Measurements from ENCODE around the gene SPAG4. TPM values are rescaled to one million over a fixed set of nuclear protein-coding genes. Genes with fewer than 3 reads are reported as not detected.

SPAG4 gene
- total and polyA plus RNA-seq, 10 of the 15 experiments (the other 5 are each of a cell fraction or from before 2014, with no cell fraction given), result 0.90 to 12.5 (median 2.4) TPM

DNA sequence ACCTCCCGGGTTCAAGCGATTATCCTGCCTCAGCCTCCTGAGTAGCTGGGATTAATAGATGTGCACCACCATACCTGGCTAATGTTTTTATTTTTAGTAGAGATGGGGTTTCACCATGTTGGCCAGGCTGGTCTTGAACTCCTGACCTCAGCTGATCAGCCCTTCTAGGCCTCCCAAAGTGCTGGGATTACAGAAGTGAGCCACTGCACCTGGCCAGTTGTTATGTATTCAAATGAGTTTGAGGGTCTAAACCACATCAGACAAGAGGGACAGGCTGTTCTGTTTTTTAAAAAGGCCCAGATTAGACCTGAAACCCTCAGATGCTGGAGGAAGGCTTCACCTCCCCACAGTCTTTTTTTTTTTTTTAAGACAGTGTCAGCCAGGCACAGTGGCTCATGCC lies 4.1 kb upstream of the SPAG4 start (continued):
- TF ChIP-seq MLLT1 (IDR thresholded peaks at IDR 0.05) (0 out of 2 replicates have a peak, but pooled peaks have one; percentile 12), CBFB (IDR thresholded peaks at IDR 0.05; ENCODE audit: low read depth) (peak; percentile 72; the same call in 1 of the 2 replicates)

- BruUV-seq (replicated peaks), result no TSS peak
- ChIA-PET CTCF (interaction anchor here (0.6 to 1.7 kb wide), 15 partner anchors 12 to 337 kb away, joined by 3 to 7 read pairs (median 3); partner anchors contain the start of gene SCAND1), RAD21 (ENCODE audit: unreplicated experiment) (interaction anchor here (0.6 to 3.1 kb wide), 9 partner anchors 12 to 714 kb away, joined by 3 to 29 read pairs (median 4); partner anchors contain the start of genes CPNE1, RBM12, RBM39 and SCAND1), POLR2A (interaction anchor here (0.6 to 5.0 kb wide), 6 partner anchors 42 to 849 kb away, joined by 3 to 24 read pairs (median 4); partner anchors contain the start of genes CPNE1, RBM12 and RBM39), SMC1A (ENCODE audit: uncharacterized antibody, unreplicated experiment) (interaction anchor here (0.8 to 2.2 kb wide), 8 partner anchors 12 to 337 kb away, joined by 3 to 10 read pairs (median 4); partner anchors contain the start of genes ERGIC3, RBM39 and SCAND1)
- FAIRE-seq (no peak), DNase-seq (ENCODE audit: low read depth, low spot score) (peak; percentile 98), ATAC-seq (peak; percentile 37)
- peak overlapping the region; percentile 93 for H2AFZ ChIP-seq (ENCODE audit: control insufficient read depth, low read depth, low read length)
- H3K9ac ChIP-seq (ENCODE audit: control insufficient read depth, insufficient read depth, low read length), result peak overlapping the region; percentile 72
- no peaks in the 10 kb centered on the region for H4K20me1 ChIP-seq (ENCODE audit: control insufficient read depth, insufficient read depth)
- in situ Hi-C loops (cut with MboI), result no loop called here
- H3K4me3 ChIP-seq, result peak overlapping the region; percentile 99
- 2% methylated on average over 53 of the region's 57 CpGs for WGBS (ENCODE audit: insufficient coverage, insufficient replicate concordance, low lambda C conversion rate, missing lambda C conversion rate)
- H3K4me1 ChIP-seq (ENCODE audit: control insufficient read depth, insufficient read depth, low read length), result peaks cover 37% of the 10 kb centered on the region
- H3K79me2 ChIP-seq (ENCODE audit: control insufficient read depth, insufficient read depth, low read length), result no peaks in the 10 kb centered on the region; the same call in none of the 2 replicates
- intact Hi-C loops (cut with micrococcal nuclease; ENCODE audit: unreplicated experiment), result loop anchor here (1.0 to 10.0 kb wide), 3 partner anchors 74 to 338 kb away; partner anchors contain the start of genes ERGIC3 and SCAND1
- H3K36me3 ChIP-seq (ENCODE audit: control insufficient read depth in 2 of 2, insufficient read depth in 2 of 2, low read length in 1 of 2), result peaks cover 0 to 1% of the 10 kb centered on the region in 2 experiments; a peak in 1 of 4 replicates
- no peaks in the 10 kb centered on the region for H3K27me3 ChIP-seq (replicated peaks in 1 of 2; ENCODE audit: control insufficient read depth in 2 of 2, insufficient read depth in 2 of 2, low read length in 1 of 2)
- peak overlapping the region; percentile 68 for H3K27ac ChIP-seq (ENCODE audit: control insufficient read depth, insufficient read depth)
- H3K9me3 ChIP-seq (replicated peaks; ENCODE audit: control insufficient read depth, insufficient read depth, low read length), result no peaks in the 10 kb centered on the region; the same call in 2 of the 3 replicates
- peak overlapping the region; percentile 95 for H3K4me2 ChIP-seq (ENCODE audit: control insufficient read depth, insufficient read depth)
- TF ChIP-seq PML (IDR thresholded peaks at IDR 0.05; ENCODE audit: low read length) (no peak), BCL11A (IDR thresholded peaks at IDR 0.05; ENCODE audit: low read depth, low read length) (no peak), SIX5 (IDR thresholded peaks at IDR 0.05; ENCODE audit: low read depth, low read length, severe bottlenecking) (no peak), NBN (IDR thresholded peaks at IDR 0.05) (peak; percentile 94), SPI1 (IDR thresholded peaks at IDR 0.05; ENCODE audit: borderline replicate concordance, insufficient read depth, low read depth, low read length) (no peak), HDAC6 (IDR thresholded peaks at IDR 0.05; ENCODE audit: unreplicated experiment) (no peak), SIN3A (IDR thresholded peaks at IDR 0.05; ENCODE audit: low read depth, low read length) (peak; percentile 34; the same call in 1 of the 2 replicates), CHD1 (IDR thresholded peaks at IDR 0.05; ENCODE audit: low read depth, low read length) (no peak), POLR2AphosphoS5 (IDR thresholded peaks at IDR 0.05; ENCODE audit: low read length) (peak; percentile 34; the same call in 1 of the 2 replicates), RAD51 (IDR thresholded peaks at IDR 0.05) (no peak), MXI1 (IDR thresholded peaks at IDR 0.05; ENCODE audit: low read depth, low read length) (no peak), HCFC1 (IDR thresholded peaks at IDR 0.05; ENCODE audit: low read length) (no peak), STAT1 (conservative IDR thresholded peaks at IDR 0.05) (no peak)
- TF ChIP-seq, protein P1, sequence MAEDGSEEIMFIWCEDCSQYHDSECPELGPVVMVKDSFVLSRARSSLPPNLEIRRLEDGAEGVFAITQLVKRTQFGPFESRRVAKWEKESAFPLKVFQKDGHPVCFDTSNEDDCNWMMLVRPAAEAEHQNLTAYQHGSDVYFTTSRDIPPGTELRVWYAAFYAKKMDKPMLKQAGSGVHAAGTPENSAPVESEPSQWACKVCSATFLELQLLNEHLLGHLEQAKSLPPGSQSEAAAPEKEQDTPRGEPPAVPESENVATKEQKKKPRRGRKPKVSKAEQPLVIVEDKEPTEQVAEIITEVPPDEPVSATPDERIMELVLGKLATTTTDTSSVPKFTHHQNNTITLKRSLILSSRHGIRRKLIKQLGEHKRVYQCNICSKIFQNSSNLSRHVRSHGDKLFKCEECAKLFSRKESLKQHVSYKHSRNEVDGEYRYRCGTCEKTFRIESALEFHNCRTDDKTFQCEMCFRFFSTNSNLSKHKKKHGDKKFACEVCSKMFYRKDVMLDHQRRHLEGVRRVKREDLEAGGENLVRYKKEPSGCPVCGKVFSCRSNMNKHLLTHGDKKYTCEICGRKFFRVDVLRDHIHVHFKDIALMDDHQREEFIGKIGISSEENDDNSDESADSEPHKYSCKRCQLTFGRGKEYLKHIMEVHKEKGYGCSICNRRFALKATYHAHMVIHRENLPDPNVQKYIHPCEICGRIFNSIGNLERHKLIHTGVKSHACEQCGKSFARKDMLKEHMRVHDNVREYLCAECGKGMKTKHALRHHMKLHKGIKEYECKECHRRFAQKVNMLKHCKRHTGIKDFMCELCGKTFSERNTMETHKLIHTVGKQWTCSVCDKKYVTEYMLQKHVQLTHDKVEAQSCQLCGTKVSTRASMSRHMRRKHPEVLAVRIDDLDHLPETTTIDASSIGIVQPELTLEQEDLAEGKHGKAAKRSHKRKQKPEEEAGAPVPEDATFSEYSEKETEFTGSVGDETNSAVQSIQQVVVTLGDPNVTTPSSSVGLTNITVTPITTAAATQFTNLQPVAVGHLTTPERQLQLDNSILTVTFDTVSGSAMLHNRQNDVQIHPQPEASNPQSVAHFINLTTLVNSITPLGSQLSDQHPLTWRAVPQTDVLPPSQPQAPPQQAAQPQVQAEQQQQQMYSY (CRISPR knock-in tag; IDR thresholded peaks at IDR 0.05), result no peak
These were observed 1.1 kb downstream of the SPAG4 start for GRCh38 chr20:35616465-35617396.

All from GM12878 (cell line).